Measurements from ENCODE around the gene DDAH2.

Gene DDAH2

DNA sequence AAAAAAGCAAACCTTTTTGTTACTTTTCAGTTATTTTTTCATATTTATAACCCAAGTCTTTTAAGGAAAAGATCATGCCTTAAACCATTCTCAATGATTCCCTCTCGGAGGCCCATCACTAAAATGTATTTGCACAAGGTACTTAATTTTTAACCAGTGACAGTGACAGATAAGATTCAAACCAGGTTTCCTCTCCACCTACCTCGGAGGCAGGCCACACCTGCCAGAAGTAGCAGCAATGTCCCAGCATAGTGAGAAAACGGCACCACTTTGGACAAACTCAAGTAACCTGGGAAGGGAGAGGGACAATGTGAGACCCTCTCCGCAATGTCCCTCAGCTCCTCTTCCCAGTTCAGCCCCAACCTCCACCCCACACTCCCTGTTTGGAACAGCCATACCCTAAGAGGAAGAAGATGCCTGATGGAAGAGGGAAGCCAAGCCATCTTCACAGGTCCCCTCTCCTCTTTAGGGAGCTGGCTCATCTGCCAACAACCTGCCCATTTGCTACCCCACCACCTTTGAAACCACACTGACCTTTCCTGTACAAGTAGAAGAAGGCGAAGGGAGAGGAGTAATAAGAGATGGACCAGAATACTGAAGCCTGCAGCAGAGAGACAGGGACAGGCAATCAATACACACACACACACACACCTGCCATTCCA is 28.2 kb downstream of the DDAH2 start:
- in situ Hi-C loops (cut with MboI; ENCODE audit: low pct_unique_long_range_greater_than_20kb, low sequenced_read_pairs, unreplicated experiment) = no loop called here
- no peak for DNase-seq (ENCODE audit: low spot score)
- TF ChIP-seq, protein P1, sequence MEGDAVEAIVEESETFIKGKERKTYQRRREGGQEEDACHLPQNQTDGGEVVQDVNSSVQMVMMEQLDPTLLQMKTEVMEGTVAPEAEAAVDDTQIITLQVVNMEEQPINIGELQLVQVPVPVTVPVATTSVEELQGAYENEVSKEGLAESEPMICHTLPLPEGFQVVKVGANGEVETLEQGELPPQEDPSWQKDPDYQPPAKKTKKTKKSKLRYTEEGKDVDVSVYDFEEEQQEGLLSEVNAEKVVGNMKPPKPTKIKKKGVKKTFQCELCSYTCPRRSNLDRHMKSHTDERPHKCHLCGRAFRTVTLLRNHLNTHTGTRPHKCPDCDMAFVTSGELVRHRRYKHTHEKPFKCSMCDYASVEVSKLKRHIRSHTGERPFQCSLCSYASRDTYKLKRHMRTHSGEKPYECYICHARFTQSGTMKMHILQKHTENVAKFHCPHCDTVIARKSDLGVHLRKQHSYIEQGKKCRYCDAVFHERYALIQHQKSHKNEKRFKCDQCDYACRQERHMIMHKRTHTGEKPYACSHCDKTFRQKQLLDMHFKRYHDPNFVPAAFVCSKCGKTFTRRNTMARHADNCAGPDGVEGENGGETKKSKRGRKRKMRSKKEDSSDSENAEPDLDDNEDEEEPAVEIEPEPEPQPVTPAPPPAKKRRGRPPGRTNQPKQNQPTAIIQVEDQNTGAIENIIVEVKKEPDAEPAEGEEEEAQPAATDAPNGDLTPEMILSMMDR (IDR thresholded peaks at IDR 0.05; ENCODE audit: extremely low read depth, insufficient read depth, missing control alignments) = no peak

DNA sequence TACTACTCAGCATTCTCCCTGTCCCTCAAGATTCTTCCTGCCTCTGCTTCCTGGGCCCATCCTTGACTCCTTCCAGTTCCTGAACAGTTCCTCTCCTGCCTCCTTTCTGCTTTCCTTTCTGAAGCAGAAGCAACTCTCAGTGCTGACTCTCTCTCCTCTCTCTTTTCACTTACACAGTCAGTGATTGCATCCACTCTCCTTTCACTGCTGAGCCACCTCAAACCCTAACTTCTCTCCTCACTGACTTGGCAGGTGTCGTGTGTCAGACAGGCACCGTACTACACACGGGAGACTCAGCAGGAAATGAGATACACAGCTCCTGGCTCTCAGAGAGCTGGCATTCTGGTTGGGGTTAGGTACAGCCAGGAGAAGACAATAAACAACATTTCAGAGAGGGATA is 31.5 kb downstream of the DDAH2 start:
- TF ChIP-seq, protein P1 (IDR thresholded peaks at IDR 0.05; ENCODE audit: extremely low read depth, insufficient read depth, missing control alignments) = no peak
- in situ Hi-C loops (cut with MboI; ENCODE audit: low pct_unique_long_range_greater_than_20kb, low sequenced_read_pairs, unreplicated experiment) = no loop called here
- DNase-seq (ENCODE audit: low spot score) = no peak

DNA sequence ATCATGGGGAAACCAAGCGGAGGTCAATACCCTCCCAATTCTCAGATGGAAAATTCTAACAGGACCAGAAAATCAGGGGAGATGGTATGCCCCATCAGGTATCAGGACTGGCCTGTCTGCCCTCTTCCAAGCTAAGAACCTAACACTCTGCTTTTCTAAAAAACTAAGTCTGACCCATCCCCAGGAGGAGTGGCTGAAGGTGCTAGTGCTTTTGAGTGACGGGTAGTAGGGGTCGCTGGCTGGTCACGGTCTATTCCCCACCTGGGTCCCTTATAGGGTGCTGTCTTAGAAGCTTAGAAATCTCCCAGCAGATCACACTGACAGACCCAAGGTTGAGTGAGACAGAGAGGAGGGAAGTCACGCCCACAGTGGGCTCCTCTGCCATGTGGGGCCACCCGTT is 35.6 kb downstream of the DDAH2 start:
- in situ Hi-C loops (cut with MboI; ENCODE audit: low pct_unique_long_range_greater_than_20kb, low sequenced_read_pairs, unreplicated experiment) = no loop called here
- no peak for DNase-seq (ENCODE audit: low spot score)
- TF ChIP-seq, protein P1 (IDR thresholded peaks at IDR 0.05; ENCODE audit: extremely low read depth, insufficient read depth, missing control alignments) = no peak

DNA sequence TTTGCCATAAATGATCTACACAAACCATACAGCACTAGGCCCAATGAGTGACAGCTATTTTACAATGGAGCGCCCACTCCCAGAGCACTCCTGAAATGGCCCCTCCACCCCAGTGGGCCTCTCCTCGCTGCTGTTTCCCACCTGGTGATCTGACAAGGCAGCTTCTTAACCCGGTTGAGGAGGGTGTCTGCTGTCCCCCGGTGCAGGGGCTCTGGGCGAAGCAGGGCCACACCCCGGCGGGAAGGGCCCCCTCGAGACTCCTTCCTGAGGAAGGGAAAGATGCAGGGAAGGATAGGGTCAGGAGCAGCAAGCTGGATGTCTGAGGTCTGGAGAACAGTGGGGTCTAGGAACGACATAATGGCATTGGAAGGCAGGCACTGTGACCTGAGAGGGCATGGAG is 36.2 kb downstream of the DDAH2 start:
- in situ Hi-C loops (cut with MboI; ENCODE audit: low pct_unique_long_range_greater_than_20kb, low sequenced_read_pairs, unreplicated experiment) = no loop called here
- DNase-seq (ENCODE audit: low spot score) = no peak
- TF ChIP-seq, protein P1 (IDR thresholded peaks at IDR 0.05; ENCODE audit: extremely low read depth, insufficient read depth, missing control alignments) = no peak

DNA sequence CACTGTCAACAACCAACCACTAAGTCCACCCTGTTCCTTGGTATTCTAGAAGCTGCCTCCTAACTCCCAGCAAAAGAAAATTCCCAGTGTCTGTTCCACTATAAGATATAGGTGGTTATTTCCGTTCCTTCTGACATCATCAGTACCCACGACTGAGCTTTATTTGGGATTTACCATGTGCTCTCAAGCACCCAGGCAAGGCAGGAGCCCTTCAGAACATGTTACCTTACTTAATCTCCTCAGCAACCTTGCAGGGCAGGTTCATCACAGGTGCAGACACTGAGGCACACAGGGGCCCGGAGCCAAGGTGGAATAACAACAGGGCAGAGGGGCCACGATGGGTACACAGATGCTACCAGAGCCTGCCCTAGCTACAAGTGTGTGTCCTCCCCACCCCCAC is 36.7 kb downstream of the DDAH2 start:
- no peak for DNase-seq (ENCODE audit: low spot score)
- TF ChIP-seq, protein P1 (IDR thresholded peaks at IDR 0.05; ENCODE audit: extremely low read depth, insufficient read depth, missing control alignments) = no peak
- in situ Hi-C loops (cut with MboI; ENCODE audit: low pct_unique_long_range_greater_than_20kb, low sequenced_read_pairs, unreplicated experiment) = no loop called here

DNA sequence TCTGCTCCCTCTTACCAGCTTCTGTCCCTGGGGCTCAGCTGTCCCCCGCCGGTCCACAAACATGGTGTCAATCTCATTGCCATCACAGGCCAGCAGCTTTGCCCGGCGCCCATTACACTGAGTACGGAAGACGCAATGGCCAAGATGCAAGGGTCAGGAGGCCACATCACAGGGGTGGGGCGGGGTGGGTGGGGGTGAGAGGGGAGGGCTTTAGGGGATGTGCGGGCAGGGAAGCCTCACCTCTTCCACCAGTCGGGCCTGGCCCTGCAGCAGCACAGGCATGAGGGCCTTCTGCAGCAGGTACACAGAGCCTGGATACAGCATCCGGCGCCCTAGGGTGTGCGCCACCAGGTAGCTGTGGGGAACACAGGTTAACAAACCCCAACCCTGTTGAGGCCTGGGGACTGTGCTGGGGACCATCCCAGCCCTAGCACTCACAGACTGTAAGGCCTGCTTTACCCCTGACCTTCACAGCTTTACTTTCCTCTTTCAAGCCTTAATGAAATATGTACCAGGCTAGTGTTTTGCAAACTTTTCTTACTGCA is 37.5 kb downstream of the DDAH2 start:
- no peak for DNase-seq (ENCODE audit: low spot score)
- TF ChIP-seq, protein P1 (IDR thresholded peaks at IDR 0.05; ENCODE audit: extremely low read depth, insufficient read depth, missing control alignments) = no peak
- in situ Hi-C loops (cut with MboI; ENCODE audit: low pct_unique_long_range_greater_than_20kb, low sequenced_read_pairs, unreplicated experiment) = no loop called here
